A673 (cell line): ENCODE measurements around the gene C6orf15.

Source experiments
- EZH2 ChIP-seq: fragments of 200-600 bp; sonication (generic); IDR thresholded peaks from 2 replicates; pipeline ENCODE4 v1.6.1; 2017; ENCODE audit warnings: borderline replicate concordance, low read depth, mild to moderate bottlenecking, mixed read lengths, antibody characterized with exemption, low read length; ENCODE audit not compliant: poor library complexity, severe bottlenecking
- TF ChIP-seq, protein P1 (sequence below): fragments of 300-800, 200-600 bp; sonication (generic); conservative IDR thresholded peaks from 2 replicates; pipeline ENCODE4 v1.5.1; 2017; ENCODE audit warnings: low read depth, mild to moderate bottlenecking, antibody characterized with exemption, low read length, moderate library complexity, mixed read lengths

DNA sequence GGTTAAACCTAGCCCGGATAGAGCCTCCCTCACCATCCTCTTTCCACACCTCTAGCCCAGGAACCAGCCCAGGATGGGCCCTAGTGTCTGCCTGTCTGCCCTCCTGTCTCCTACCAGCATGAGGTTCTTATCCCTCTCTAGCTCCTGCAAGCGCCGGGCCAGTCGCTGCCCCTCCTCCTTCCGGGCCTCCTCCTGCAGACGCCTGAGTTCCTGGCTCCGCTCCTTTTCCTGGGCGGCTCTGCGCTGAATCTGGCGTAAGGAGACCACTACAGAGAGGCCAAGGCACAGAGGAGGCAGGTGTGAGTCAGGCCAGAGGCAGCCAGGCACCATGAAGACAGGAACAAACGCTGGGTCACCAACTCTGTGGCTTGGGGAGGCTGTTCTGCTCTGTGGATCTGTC, 30.8 kb upstream of the C6orf15 start:
- no peak for TF ChIP-seq EZH2
- TF ChIP-seq, protein P1, sequence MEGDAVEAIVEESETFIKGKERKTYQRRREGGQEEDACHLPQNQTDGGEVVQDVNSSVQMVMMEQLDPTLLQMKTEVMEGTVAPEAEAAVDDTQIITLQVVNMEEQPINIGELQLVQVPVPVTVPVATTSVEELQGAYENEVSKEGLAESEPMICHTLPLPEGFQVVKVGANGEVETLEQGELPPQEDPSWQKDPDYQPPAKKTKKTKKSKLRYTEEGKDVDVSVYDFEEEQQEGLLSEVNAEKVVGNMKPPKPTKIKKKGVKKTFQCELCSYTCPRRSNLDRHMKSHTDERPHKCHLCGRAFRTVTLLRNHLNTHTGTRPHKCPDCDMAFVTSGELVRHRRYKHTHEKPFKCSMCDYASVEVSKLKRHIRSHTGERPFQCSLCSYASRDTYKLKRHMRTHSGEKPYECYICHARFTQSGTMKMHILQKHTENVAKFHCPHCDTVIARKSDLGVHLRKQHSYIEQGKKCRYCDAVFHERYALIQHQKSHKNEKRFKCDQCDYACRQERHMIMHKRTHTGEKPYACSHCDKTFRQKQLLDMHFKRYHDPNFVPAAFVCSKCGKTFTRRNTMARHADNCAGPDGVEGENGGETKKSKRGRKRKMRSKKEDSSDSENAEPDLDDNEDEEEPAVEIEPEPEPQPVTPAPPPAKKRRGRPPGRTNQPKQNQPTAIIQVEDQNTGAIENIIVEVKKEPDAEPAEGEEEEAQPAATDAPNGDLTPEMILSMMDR, result no peak
